ENCODE results near the gene FTSJ1.

DNA sequence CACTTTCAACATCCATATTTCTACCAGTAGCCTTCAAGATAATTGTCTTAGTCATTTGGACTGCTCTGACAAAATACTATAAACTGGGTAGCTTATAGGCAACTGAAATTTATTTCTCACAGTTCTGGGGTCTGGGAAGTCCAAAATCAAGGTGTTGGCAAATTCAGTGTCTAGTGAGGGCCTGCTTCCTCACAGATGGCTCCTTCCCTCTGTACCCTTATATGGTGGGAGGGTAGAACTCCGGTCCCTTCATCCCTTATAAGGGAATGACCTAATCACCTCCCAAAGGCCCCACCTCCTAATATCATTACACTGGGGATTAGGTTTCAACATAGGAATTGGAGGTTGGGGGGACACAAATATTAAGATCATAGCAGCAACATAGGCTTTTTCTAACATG lies 56.2 kb downstream of the FTSJ1 start:
- TF ChIP-seq CTCF (IDR thresholded peaks at IDR 0.05) (no peak), POLR2A (IDR thresholded peaks at IDR 0.05) (no peak)

Measured in Peyer's patch (tissue), 4 donors.